GM19397 (cell line): ENCODE data around the gene SRPK1.

Source experiments
- ATAC-seq: cut with Tn5 transposase; IDR thresholded peaks from one replicate; pipeline ENCODE4 v1.9.1; 2021; ENCODE audit warnings: mild to moderate bottlenecking, moderate library complexity; ENCODE audit not compliant: unreplicated experiment

SRPK1 gene

DNA sequence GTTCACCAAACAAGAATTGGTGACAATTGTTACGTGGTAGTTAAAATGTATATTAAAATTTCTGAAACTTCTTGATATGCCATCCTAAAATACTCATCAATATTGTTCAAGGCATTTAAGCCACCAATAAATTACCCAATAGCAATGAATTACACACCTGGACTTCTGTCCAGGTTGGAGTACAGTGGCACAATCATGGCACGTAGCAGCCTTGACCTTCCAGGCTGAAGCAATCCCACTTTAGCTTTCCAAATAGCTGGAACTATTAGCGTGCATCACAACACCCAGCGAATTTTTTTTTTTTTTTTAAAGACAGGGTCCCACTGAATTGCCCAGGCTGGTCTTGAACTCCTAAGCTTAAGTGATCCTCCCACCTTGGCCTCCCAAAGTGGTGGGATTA is 17.2 kb downstream of the SRPK1 start:
- ATAC-seq: no peak

DNA sequence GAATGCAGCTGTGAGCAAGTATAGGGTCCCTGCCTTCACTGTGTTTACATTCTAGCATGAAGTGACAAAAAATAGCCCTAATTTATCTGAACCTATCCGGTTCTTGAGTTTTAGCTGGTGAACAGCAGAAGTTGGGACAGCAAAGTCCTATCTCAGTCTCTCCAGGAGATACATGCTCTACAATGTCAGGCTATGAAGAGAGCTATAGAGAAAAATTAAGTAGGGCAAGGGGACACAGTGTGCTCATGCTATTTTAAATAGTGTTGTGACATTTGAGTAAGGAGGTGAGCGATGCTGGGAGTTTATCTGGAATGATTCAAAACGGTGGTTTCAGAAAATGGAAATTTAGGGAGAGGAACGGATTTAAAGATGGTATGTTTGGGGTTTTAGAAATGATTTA is 20.4 kb downstream of the SRPK1 start:
- ATAC-seq: no peak

DNA sequence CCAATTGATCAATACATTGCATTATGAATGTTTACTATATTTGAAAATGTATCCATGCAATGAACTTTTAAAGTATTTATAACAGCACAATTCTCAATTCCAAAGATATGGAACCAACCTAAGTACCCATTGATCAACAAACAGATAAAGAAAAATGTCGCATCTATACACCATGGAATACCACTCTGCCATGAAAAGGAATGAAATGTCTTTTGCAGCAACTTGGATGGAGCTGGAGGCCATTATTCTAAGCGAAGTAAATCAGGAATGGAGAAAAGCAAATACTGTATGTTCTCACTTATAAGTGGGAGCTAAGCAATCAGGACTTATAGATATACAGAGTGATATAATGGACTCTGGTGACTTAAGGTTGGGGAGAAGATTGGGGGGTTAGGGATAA is 22.9 kb downstream of the SRPK1 start:
- ATAC-seq: no peak

DNA sequence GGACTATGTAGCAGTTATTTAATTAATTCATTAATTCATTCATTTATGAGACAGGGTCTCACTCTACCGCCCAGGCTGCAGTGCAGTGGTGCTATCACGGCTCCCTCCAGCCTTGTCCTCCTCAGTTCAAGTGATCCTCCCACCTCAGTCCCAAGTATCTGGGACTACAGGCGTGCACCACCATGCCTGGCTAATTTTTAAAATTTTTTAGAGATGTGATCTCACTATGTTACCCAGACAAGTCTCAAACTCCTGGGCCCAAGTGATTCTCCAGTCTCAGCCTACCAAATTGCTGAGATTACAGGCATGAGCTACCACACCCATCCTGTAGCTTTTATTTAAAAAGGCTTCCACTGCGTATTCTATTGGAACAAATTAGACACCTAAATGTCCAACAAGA is 23.4 kb downstream of the SRPK1 start:
- ATAC-seq: no peak

DNA sequence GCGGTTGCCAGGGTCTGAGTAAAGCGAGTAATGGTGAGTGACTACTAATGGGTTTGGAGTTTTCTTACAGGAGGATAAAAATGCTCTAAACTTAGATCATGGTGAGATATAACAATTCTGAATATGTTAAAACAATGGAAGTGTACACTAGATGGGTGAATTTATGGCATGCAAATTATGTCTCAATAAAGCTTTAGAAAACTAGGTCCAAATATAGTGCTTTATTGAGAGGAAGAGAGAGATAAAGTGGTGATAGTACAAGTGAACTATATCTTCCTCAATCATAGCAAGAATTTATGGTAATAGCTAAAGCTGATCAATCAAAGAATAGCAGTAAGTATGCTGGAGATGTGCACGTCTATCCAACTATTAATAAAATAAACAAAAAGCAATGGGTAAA is 23.9 kb downstream of the SRPK1 start:
- no peak for ATAC-seq

DNA sequence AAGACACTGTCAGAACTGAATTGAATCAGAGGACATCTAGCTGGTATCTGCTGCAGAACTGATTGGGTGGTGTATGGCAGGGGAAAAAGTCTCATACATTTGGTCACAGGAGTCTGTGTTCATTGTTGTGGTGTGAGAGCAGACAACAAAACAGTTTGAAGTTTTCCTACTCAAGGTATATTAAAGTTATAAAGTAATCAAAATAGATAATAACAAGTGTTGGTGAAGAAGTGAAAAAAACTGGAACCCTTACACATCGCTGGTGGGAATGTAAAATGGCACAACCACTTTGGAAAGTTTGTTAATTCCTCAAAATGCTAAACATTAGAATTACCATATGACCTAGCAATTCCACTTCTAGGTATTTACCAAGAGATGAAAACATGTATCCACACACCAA is 24.7 kb downstream of the SRPK1 start:
- ATAC-seq: no peak

DNA sequence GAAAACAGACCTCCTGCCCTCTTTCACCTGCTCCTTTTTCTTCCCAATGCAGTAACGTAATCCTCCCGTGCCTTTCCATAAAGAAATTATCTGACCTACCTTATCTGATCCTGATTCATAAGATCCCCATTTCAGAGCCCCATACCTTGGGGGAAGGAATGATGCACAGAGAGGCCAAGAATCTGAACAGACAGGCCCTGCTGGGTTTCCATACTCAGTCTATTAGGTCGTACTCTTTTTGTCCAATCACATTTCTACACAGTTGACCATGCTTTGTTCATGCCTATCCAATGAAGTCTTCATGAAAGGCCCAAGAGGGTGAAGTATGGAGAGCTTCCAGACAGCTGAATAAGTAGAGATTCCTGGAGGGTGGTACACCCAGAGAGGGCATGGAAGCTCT is 25.3 kb downstream of the SRPK1 start:
- no peak for ATAC-seq

DNA sequence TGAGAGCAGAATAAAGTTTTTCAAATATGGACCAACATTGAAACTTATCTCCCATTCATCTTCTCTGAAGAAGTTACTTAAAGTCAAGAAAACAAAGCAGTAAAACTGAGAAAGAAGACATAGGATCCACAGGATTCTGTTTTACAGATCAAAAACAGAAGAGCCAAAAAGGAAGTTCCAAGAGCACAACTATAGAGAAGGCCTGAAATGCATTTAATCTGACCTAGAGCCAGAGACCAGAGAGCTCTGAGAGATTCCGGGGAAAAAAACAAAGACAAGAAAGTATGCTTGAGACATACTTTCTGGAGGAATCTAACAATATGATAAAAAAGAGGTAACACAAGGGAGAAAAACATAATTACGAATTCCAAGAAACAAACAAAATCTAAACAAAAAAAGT is 26.1 kb downstream of the SRPK1 start:
- no peak for ATAC-seq

DNA sequence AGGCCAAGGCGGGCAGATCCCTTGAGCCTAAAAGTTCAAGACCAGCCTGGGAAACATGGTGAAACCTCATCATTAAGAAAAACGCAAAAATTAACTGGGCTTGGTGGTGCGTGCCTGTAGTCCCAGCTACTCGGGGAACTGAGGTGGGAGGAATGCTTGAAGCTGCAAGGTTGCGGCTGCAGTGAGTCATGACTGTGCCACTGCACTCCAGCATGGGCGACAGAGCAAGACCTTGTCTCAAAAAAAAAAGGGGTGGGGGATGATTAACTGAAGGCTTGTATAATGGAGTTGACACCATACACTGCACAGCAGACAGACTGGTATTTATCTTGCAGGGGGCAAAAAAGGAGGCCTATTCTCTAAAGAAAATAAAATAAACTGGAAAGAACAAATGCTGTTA is 27.7 kb downstream of the SRPK1 start:
- ATAC-seq: no peak

DNA sequence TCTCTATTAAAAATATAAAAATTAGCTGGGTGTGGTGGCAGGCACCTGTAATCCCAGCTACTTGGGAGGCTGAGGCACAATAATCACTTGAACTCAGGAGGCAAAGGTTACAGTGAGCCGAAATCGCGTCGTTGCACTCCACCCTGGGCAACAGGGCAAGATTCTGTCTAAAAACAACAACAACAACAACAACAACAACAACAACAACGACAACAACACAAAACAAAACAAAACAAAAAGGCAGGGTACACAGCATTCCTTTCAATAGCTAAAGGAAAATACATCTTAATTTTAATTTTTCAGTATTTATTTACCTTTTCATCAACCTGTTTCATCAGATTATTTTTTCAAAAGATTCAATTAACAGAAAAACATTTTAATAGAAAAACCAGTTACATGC is 28.4 kb downstream of the SRPK1 start:
- ATAC-seq: no peak

DNA sequence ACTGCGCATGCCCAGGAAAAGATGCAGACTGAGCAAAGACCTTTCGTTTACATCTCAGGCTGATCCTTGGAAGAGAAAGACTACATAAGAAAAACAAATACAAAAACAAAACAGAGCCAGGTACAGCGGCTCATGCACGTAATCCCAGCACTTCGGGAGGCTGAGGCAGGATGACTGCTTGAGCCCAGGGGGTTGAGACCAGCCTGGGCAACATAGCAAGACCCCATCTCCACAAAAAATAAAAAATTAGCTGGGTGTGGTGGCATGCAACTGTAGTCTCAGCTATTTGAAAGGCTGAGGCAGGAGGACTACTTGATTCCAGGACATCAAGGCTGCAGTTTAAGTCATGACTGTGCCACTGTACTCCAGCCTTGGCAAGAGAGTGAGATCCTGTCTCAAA is 41.7 kb downstream of the SRPK1 start:
- no peak for ATAC-seq

DNA sequence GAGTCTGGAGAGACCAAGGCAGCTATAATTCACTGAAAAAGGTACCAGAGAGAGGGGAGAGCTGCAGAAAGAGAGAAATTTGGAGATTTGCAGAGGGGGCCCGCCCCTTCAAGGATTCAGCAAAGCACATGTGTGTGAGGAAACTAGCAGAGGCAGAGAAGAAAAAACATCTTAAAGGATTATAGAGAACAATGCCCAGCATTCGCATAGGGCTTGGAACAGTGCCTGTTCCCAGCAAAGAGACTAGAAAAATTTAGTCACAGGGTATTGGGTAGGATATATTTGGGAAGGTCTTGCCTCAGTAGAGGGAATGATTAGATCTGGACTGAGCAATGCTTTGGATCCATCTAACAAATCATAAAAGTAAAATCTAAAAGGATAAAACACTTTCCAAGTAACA is 44.0 kb downstream of the SRPK1 start:
- no peak for ATAC-seq

DNA sequence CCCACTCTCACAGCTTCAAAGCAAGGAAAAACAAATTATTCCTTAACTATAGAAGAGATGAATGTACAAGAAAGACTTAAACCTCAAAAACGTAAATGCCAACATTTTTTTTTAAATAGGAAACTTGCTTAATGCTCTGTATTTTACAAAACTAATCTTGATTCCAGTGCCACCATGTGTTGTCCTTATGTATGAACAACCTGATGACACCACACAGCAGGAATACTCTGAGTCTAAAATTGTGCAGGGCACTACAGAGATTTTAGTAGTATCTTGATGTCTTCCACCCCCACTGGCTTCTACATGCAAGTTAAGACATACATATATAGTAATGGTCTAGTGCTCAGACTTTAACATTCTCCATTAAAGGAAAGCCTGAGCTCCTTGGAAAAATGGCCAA is 46.2 kb downstream of the SRPK1 start:
- no peak for ATAC-seq

DNA sequence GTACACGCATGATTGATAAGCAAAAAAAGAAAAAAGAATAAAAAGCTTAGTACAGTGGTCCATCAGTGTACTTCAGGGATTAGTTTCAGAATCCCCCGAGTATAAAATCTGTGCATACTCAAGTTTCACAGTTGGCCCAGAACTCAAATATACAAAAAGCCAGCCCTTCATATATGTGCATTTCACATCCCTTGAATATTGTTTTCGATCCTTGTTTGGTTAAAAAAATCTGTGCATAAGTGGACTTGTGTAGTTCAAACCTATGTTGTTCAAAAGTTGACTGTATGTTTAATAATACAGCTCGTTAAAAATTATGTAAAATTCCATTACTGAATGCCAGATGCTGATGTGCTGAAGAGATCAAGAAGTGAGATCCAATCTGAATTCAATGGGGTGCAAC is 61.5 kb downstream of the SRPK1 start:
- no peak for ATAC-seq

DNA sequence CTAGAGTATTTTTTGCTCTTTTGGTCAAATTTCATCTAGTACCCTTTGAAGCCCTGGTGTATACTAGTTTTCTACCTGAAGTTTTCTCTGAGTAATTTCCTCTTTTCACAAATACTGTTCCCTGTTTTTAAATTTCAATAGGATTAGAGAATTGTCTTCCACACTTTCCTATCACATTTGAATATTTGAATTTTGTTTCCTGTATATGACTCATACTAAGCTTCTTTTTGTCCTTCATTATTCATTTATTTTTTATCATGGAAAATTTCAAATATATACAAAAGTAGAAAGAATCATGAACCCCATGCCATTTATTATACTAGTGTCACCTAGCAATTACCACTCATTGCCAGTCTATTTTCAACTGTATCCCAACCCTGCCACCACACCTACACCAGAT is 63.0 kb downstream of the SRPK1 start:
- ATAC-seq: no peak

DNA sequence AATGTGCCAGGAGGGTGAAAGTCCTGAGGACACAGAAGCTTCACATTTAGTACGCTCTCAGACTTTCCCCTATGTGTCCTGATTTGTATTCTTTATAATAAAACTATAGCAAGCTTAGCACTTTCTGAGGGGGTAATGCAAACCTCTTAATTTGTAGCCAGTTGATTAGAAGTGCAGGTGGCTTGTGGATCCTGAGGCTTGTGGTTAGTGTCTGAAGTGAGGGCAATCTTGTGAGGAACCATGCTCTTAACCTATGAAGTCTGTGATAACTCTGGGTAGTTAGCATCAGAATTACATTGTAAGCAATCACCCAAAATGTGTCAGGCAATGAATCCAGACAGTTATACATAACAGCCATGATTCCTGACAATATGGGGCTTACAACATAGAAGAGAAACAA is 64.6 kb downstream of the SRPK1 start:
- no peak for ATAC-seq

DNA sequence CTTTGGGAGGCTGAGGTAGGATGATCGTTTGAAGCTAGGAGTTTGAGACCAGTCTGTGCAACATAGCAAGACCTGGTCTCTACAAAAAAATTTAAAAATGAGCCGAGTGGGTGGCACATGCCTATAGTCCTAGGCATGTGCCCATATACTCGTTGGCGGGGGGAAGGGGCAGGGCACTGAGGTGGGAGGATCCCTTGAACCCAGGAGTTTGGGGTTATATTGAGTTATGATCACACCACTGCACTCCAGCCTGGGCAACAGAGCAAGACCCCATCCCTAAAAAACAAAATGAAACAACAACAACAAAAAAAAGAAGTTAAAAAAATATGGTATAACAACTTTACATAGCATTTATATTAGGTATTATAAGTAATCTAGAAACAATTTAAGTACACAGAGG is 67.9 kb downstream of the SRPK1 start:
- ATAC-seq: no peak

DNA sequence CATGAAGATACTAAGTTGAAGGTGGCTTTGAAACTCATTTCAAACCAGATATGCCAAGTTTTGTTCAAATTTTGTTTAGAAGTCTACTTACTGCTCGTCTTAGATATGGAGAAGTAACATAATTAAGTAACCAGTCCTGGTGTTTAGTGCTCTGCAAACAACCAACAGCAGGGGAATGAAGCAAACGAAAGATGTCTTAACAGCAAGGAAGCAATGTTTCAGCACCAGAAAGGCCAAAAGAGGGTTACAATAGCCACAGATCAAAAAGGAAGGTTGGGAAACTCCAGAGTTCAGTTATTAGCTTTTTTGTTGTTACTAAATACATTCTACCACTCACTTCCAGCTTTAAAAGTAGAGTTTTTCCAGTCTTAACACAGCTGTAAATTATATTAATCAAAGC is 70.7 kb downstream of the SRPK1 start:
- no peak for ATAC-seq

DNA sequence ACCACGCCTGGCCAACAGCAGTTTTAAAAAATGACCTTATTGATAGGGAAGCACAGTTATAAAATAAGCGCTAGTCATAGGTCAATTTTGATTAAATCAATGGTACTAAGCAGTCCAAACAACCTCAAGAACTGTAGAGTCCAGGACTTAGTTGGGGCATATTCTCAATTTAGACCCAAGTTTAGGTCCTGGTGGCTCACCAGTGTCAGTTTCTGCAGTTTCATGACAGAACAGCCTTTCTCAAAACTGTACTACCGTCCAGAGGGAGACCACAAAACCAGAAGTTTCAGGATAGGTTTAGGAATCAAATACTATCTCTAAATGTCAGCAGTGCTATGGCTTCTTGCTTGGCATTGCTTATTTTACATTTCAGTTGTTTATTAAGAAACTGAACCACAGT is 76.6 kb downstream of the SRPK1 start:
- no peak for ATAC-seq

DNA sequence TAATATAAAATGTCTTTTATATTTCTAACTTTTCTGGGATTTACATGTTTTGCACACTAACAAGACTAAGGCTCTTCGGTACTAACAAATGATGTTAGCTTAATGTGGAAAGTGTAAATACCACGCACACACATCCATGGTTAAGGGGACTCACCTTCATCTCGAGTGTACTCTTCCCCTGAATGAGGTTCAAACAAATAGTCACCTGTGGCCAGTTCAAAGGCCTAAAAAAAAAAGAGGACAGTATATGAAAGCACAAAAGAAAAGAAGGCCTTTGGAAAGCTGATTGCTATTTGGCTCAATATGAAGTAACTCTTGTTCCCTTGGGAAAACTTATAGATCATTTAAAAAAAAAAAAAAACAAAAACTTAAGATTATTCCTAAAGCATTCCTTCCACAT is 78.5 kb downstream of the SRPK1 start:
- no peak for ATAC-seq

DNA sequence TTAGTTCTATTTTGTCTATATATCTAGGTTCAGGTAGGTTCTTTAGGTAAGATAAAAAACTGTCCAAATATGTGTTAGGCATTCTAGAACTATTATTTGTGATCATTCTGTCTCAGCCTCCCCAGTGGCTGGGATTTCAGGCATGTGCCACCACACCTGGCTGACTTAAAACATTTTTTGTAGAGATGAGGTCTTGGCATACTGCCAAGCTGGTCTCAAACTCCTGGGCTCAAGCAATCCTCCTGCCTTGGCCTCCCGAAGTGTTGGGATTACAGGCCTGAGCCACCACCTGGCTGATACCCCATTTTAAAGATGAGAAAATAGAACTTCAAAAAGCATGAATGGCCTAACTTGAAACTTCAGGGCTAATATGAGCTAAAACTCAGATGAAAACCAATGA is 81.9 kb downstream of the SRPK1 start:
- ATAC-seq: no peak

DNA sequence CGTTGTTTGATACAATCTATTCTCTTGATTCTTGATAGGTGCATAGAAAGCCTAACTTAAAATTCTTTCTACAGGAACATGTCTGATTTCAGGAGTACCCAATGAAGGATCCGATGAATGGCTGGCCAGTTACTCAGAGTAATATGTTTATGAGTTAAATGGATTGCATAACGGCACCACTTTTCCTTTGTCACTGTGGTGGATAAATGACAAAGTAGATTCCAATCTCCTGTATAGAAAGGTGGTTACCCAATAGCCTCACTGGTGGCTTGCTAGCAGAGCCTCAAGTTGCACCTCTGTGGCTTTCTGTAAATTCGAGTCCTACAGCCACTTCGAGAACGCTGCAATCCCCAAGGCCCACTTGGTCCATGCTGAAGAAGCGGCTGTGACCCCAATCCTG is 87.4 kb downstream of the SRPK1 start:
- ATAC-seq: no peak

DNA sequence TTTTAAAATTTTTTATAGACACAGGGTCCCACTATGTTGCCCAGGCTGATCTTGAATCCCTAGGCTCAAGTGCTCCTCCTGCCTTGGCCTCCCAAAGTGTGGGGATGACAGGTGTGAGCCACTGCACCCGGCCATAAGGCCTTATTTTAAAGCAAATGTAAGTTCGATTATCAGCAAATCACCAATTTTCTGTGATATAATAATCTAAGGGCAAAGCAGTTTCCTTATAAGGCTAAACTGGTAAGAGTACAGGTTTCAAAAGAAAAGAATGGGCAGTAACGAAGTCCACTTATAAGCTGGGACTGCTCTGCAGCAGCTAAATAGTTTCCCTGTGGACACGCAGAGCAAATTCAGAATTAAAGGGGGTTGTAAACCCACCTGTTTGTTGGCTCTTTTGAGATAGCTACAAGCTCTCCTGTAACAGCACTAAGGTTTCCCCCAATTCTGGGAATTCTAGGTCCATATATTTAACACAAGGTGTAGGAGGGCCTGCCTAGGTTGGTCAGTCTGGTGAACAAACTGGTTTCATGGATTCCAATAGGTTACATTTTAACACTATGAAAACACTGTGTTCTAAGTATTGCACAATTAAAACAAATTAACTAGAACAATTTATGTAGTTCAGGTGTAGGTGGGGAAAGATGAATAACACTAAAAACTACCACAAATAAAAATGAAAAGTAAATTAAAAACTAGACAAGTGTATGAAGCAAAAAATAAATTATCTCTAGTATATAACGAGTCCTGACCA is 89.5 kb downstream of the SRPK1 start:
- no peak for ATAC-seq
